GM21529 (cell line): Measurements from ENCODE around the gene SLC22A4.

ENCODE experiments used
- ATAC-seq: cut with Tn5 transposase; IDR thresholded peaks from one replicate; pipeline ENCODE4 v1.9.1; 2021; ENCODE audit not compliant: unreplicated experiment

Gene SLC22A4

GRCh38 chr5:132274050-132274792 is 20.0 kb upstream of the SLC22A4 start:
- ATAC-seq, result no peak

- ATAC-seq, result no peak
Observed at GRCh38 chr5:132275367-132276220, 18.6 kb upstream of the SLC22A4 start.

DNA sequence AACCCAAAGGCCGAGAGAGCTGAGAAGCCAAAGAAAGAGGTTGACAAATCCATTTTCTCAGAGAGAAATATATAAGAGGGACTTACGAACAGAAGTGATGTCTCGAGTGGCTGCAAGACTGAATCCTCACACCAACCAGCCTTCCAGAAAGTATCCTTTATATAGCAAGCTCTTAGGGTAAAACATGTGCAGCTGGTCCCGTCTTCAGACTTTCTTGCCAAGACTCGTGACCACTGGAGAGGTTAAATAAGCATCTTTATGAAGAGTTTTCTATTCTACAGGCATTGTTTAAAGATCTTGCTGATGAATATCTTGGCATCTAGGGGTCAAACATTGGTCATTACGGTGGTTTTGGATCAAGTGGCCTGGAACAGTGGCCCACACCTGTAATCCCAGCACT is 16.9 kb upstream of the SLC22A4 start:
- no peak for ATAC-seq

- no peak for ATAC-seq
Observed at GRCh38 chr5:132277971-132278853, 16.0 kb upstream of the SLC22A4 start.

DNA sequence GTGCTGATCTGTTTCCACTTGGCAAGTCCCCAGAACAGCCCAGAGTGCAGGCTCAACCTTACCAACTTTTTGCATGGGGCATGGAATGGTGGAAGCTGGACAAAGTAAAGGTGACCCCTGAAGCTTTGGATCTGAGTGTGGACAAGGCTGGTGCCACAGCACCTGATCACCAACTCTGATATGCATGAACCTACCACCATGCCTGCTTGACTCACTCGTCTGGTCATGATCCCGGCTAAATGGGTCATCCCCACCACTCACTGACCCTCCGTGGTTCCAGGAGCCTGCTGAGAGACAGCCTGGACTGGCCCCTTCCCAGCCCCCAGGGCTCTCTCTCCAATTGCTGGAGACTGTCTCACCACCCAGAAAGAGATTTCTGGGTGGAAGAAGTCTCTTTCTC is 14.4 kb upstream of the SLC22A4 start:
- no peak for ATAC-seq

- ATAC-seq, result no peak
Observed at GRCh38 chr5:132280371-132281240, 13.6 kb upstream of the SLC22A4 start.

DNA sequence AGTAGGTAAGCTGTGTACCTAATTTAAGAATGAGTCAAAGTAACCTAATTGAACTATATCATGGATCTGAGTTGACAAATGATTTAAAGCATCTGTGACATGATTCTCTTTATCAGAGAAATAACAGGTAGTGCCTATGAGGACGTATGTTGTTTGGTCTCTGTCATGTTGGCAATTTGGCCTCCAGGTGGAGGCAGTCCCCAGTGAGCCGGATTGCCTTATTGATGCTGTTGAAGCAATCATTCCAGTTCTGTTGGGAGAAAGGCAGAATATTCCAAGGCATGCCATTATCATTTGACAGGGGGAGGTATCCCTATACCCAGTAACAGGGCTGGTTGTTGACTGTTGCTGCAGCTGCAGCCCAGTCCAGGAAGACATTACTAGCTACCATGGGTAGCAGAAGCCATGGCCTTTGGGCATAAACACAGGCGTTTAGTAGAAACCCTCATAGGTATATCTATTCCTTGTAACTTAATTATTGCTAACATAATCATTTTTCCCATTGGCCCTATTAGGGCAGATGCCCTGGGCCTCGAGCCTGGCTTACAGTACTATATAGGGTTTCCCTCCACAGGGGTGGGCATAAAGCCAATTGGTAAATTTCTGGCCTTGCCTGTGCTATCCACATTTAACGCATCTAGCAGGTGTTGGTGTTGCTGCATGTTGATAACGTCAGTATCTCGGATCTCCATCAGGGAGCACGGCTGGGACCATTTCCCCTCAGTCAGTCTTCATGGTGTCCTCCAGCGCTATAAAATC is 12.2 kb upstream of the SLC22A4 start:
- ATAC-seq, result no peak

DNA sequence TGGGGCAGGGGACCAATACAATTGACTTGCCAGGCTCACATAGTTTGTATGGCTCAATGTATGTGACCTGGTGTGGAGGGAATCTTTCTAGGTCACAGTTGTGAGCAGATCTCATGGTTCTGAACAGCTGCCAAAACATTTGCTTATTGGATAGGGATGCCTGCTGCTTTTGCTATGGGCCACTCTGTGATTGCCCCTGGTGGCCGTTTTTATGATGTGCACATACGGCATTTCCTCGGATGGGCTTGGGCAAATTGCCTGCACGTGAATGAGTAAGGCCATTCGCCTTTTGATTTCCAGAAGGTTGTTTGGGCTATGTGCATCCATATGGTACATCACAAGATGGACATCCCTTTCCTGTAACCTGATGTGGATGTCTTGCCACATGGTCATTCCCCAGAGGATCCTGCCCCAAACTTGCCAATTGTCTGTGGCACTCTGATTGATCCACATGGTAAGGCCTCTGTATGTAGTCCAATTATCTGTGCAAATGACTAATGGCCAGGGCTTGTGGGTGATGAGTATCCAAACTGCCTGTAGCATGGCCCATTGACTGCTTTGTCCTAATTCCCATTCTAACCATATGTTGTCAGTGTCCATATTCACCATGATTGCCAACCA is 10.7 kb upstream of the SLC22A4 start:
- ATAC-seq, result no peak

DNA sequence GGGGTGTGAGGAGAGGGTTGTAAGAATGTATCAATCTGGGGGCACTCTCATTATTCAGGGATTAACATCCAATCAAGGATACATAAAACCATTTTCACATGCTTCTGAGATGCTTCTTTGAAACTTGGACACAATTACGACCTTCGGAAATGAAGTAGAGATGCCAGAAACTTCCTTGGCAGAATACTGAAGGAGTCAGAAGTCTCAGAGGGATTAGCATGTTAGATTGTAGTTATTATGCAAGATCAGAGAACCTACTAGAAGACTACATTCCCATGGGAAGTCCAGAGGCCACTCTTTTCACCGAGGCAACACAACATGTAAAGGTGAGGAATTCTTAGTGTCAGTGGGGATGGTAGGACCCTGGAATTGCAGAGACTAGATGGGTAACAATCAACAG is 5.1 kb upstream of the SLC22A4 start:
- no peak for ATAC-seq

DNA sequence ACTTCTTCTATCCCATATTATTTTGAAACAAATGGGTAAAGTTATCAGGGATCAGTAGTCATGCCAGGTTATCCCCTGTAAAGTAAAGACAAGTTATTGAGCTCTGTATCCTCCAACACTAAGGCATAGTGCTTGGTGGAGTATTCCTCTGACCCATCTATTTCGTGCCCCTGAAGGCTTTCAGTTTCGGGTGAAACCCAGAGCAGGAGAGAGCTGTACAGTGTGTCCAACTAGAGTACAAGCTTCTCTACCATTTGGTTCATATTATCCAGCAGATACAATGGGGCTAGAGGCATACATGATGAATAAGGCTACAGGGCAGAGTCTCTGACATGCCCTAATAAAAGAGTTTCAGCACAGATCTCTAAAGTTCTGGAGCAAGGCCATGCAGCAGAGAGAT is 3.2 kb upstream of the SLC22A4 start:
- ATAC-seq, result no peak

- peak; percentile 44 for ATAC-seq
Observed at GRCh38 chr5:132293066-132293991, 865 bp upstream of the SLC22A4 start.

DNA sequence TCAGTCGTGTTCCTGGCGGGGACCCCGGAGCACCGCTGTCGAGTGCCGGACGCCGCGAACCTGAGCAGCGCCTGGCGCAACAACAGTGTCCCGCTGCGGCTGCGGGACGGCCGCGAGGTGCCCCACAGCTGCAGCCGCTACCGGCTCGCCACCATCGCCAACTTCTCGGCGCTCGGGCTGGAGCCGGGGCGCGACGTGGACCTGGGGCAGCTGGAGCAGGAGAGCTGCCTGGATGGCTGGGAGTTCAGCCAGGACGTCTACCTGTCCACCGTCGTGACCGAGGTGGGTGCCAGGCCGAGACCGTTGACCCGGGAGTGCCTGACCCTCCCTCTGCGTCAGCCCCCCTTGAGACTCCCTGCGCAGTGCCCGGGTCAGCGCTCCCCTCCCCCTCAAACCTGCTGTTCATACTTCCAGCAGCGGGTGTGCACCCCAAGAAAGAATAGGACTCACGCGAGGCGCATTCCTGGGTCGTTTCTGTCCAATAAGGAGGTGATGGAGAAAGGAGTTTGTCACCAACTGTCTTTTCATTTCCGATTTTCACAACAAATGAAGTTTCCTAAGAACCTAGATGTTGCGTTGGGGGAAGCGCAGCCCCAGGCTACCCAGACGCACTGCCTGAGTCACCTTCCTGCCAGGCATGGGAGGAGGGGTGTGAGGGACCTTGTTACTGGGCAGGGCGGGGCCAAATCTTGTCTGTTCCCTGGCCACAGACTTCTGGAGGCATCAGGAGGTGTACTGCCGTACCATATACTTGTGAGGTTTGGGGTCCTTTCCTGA is 722 bp downstream of the SLC22A4 start:
- ATAC-seq, result peak; percentile 7

DNA sequence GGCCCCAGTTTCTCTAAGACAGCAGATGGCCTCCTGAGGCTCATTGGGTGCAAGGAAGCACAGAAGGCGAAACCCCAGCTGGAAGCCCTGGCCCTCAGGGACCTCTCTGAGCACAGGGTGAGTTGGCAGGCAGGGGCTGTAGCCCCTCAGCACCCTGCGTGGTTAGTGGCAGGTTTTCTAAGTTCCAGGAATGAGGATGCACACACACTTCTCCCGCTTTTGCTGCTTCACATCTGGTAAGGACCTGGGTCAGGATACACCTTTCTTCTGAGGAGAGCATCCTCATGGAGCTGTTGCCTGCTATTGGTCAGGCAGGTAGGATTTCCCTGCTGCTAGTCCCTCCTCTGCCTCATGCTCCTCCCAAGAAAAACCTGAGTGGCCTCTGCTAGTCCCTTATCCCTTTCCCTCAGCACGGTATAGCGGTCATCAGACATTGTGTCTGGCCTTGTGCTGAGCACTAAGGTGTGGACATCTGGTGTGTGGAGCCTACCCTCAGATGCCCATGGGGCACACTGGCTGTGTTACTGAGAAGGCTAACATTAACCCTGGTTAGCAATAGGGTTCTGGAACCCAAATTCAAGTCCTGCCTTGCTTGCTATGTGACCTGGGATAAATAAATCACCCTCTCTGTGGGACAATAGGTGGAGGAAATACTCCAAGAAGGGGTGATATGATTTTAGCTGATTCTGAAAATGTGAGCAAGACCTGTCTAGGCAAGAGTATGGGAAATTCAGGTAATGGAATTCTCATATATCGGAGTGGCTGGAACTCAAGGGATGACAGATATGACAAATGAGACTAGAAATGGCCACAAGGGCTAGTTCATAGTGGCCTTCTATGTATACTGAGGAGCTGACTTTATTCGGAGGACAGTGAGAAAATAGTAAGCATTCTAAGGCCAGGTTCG is 1.6 kb downstream of the SLC22A4 start:
- no peak for ATAC-seq

DNA sequence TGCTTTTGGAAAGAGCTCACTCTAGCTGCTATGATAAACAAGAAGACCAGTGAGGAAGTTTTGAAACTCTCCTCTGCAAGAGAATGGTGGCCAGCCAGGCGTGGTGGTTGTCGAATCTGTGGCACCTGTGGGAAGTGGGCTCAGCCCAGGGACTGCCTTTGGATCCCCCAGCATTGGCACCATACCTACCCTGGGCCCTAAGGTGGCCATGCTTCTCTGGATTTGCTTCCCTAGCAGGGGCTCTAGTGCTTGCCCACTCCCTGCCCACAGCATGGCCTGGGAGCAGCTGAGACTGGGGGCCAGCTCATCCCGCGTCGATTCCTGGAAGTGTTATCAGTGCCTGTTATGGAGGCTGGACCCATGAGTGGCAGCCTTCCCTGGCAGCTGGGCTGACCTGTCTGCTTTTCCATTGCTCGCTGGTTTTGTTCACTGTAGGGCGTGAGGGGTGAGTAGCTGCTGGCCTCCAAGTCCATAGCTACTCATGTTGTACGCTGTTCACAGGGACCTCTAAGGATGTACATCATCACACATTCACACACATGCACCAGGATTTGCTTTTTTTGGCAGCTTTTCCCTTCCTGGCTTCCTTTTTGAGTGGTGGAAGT is 2.3 kb downstream of the SLC22A4 start:
- no peak for ATAC-seq

- no peak for ATAC-seq
Observed at GRCh38 chr5:132297211-132297940, 3.2 kb downstream of the SLC22A4 start.
